ENCODE measurements around the gene TTC27. TPM values are rescaled to one million over a fixed set of nuclear protein-coding genes. Genes with fewer than 3 reads are reported as not detected.

Gene TTC27
- total RNA-seq, 2 donors from 2014 or later, result 21.3 to 43.2 TPM

GRCh38 chr2:32691678-32692077 lies 63.8 kb downstream of the TTC27 start:
- DNase-seq (ENCODE audit: low spot score) (no peak), ATAC-seq (no peak)
- H3K27ac Mint-ChIP-seq, result no peak overlapping the region
- H3K4me3 Mint-ChIP-seq, result no peak overlapping the region
- no peaks in the 10 kb centered on the region for H3K27me3 Mint-ChIP-seq
- no peaks in the 10 kb centered on the region for H3K9me3 Mint-ChIP-seq
- H3K36me3 Mint-ChIP-seq, result no peaks in the 10 kb centered on the region
- peaks cover 7 to 16% of the 10 kb centered on the region in 2 donors for H3K4me1 Mint-ChIP-seq (ENCODE audit: low read depth in 2 of 2)

- no peak for DNase-seq (ENCODE audit: low spot score)
- H3K4me3 Mint-ChIP-seq, result no peak overlapping the region
- no peaks in the 10 kb centered on the region for H3K9me3 Mint-ChIP-seq
- H3K36me3 Mint-ChIP-seq, result no peaks in the 10 kb centered on the region
- peaks cover 0 to 6% of the 10 kb centered on the region in 2 donors for H3K4me1 Mint-ChIP-seq (ENCODE audit: low read depth in 2 of 2)
- no peak for ATAC-seq
- H3K27ac Mint-ChIP-seq, result no peak overlapping the region
- no peaks in the 10 kb centered on the region for H3K27me3 Mint-ChIP-seq
These were observed 68.6 kb downstream of the TTC27 start for GRCh38 chr2:32696439-32696838.

GRCh38 chr2:32697156-32697555 lies 69.3 kb downstream of the TTC27 start:
- peaks cover 0 to 8% of the 10 kb centered on the region in 2 donors for H3K4me1 Mint-ChIP-seq (ENCODE audit: low read depth in 2 of 2)
- no peaks in the 10 kb centered on the region for H3K36me3 Mint-ChIP-seq
- H3K27ac Mint-ChIP-seq, result no peak overlapping the region
- ATAC-seq (no peak), DNase-seq (ENCODE audit: low spot score) (no peak)
- no peaks in the 10 kb centered on the region for H3K27me3 Mint-ChIP-seq
- no peaks in the 10 kb centered on the region for H3K9me3 Mint-ChIP-seq
- no peak overlapping the region for H3K4me3 Mint-ChIP-seq

GRCh38 chr2:32699151-32699550 lies 71.3 kb downstream of the TTC27 start:
- ATAC-seq (no peak), DNase-seq (ENCODE audit: low spot score) (no peak)
- H3K9me3 Mint-ChIP-seq, result no peaks in the 10 kb centered on the region
- no peak overlapping the region for H3K4me3 Mint-ChIP-seq
- no peak overlapping the region for H3K27ac Mint-ChIP-seq
- no peaks in the 10 kb centered on the region for H3K27me3 Mint-ChIP-seq
- H3K36me3 Mint-ChIP-seq, result no peaks in the 10 kb centered on the region
- peaks cover 0 to 8% of the 10 kb centered on the region in 2 donors for H3K4me1 Mint-ChIP-seq (ENCODE audit: low read depth in 2 of 2)

GRCh38 chr2:32701806-32702205 lies 74.0 kb downstream of the TTC27 start:
- Mint-ChIP-seq H3K9me3 (no peaks in the 10 kb centered on the region), H3K27me3 (no peaks in the 10 kb centered on the region), H3K4me1 (ENCODE audit: low read depth in 2 of 2) (peaks cover 0 to 8% of the 10 kb centered on the region in 2 donors), H3K4me3 (no peak overlapping the region), H3K27ac (no peak overlapping the region), H3K36me3 (no peaks in the 10 kb centered on the region)
- ATAC-seq (peak in 1 of 2 donors; percentile 51), DNase-seq (ENCODE audit: low spot score) (no peak)

- Mint-ChIP-seq H3K36me3 (no peaks in the 10 kb centered on the region), H3K9me3 (no peaks in the 10 kb centered on the region), H3K27ac (no peak overlapping the region), H3K4me3 (no peak overlapping the region), H3K4me1 (ENCODE audit: low read depth in 2 of 2) (peaks cover 0 to 8% of the 10 kb centered on the region in 2 donors), H3K27me3 (no peaks in the 10 kb centered on the region)
- no peak for DNase-seq (ENCODE audit: low spot score)
- no peak for ATAC-seq
These were observed 74.6 kb downstream of the TTC27 start for GRCh38 chr2:32702303-32703064.

- no peak for ATAC-seq
- DNase-seq (ENCODE audit: low spot score), result no peak
- no peaks in the 10 kb centered on the region for H3K36me3 Mint-ChIP-seq
- H3K4me1 Mint-ChIP-seq (ENCODE audit: low read depth in 2 of 2), result no peaks in the 10 kb centered on the region
- no peaks in the 10 kb centered on the region for H3K27me3 Mint-ChIP-seq
- no peaks in the 10 kb centered on the region for H3K9me3 Mint-ChIP-seq
- no peak overlapping the region for H3K4me3 Mint-ChIP-seq
- H3K27ac Mint-ChIP-seq, result no peak overlapping the region
These were observed 79.1 kb downstream of the TTC27 start for GRCh38 chr2:32706815-32707579.

GRCh38 chr2:32711219-32711618 lies 83.4 kb downstream of the TTC27 start:
- Mint-ChIP-seq H3K4me1 (ENCODE audit: low read depth in 2 of 2) (peaks cover 2 to 10% of the 10 kb centered on the region in 2 donors), H3K27me3 (no peaks in the 10 kb centered on the region), H3K27ac (no peak overlapping the region), H3K9me3 (peaks cover 3% of the 10 kb centered on the region), H3K4me3 (no peak overlapping the region), H3K36me3 (peaks cover 24% of the 10 kb centered on the region)
- DNase-seq (ENCODE audit: low spot score) (no peak), ATAC-seq (no peak)

- Mint-ChIP-seq H3K4me1 (ENCODE audit: low read depth in 2 of 2) (peaks cover 2 to 10% of the 10 kb centered on the region in 2 donors), H3K9me3 (peaks cover 3% of the 10 kb centered on the region), H3K4me3 (no peak overlapping the region), H3K36me3 (peaks cover 24% of the 10 kb centered on the region), H3K27ac (no peak overlapping the region), H3K27me3 (no peaks in the 10 kb centered on the region)
- ATAC-seq, result no peak
- DNase-seq (ENCODE audit: low spot score), result no peak
These were observed 84.2 kb downstream of the TTC27 start for GRCh38 chr2:32711908-32712501.

GRCh38 chr2:32712870-32713269 lies 85.0 kb downstream of the TTC27 start:
- Mint-ChIP-seq H3K27me3 (no peaks in the 10 kb centered on the region), H3K27ac (no peak overlapping the region), H3K4me1 (ENCODE audit: low read depth in 2 of 2) (peaks cover 7 to 10% of the 10 kb centered on the region in 2 donors), H3K36me3 (peaks cover 30% of the 10 kb centered on the region), H3K9me3 (peaks cover 3% of the 10 kb centered on the region), H3K4me3 (no peak overlapping the region)
- DNase-seq (ENCODE audit: low spot score), result no peak
- ATAC-seq, result no peak

GRCh38 chr2:32714521-32714920 lies 86.7 kb downstream of the TTC27 start:
- ATAC-seq (no peak), DNase-seq (ENCODE audit: low spot score) (no peak)
- H3K27ac Mint-ChIP-seq, result no peak overlapping the region
- peaks cover 3% of the 10 kb centered on the region for H3K9me3 Mint-ChIP-seq
- H3K36me3 Mint-ChIP-seq, result peaks cover 30% of the 10 kb centered on the region
- H3K4me3 Mint-ChIP-seq, result no peak overlapping the region
- H3K4me1 Mint-ChIP-seq (ENCODE audit: low read depth in 2 of 2), result peaks cover 10 to 12% of the 10 kb centered on the region in 2 donors
- H3K27me3 Mint-ChIP-seq, result no peaks in the 10 kb centered on the region

GRCh38 chr2:32715391-32715841 lies 87.6 kb downstream of the TTC27 start:
- no peak for DNase-seq (ENCODE audit: low spot score)
- peaks cover 10 to 12% of the 10 kb centered on the region in 2 donors for H3K4me1 Mint-ChIP-seq (ENCODE audit: low read depth in 2 of 2)
- peaks cover 30% of the 10 kb centered on the region for H3K36me3 Mint-ChIP-seq
- peaks cover 3% of the 10 kb centered on the region for H3K9me3 Mint-ChIP-seq
- ATAC-seq, result peak in 1 of 2 donors; percentile 56
- H3K27me3 Mint-ChIP-seq, result no peaks in the 10 kb centered on the region
- no peak overlapping the region for H3K27ac Mint-ChIP-seq
- H3K4me3 Mint-ChIP-seq, result no peak overlapping the region

- no peaks in the 10 kb centered on the region for H3K27me3 Mint-ChIP-seq
- no peak for ATAC-seq
- H3K27ac Mint-ChIP-seq, result no peak overlapping the region
- H3K4me3 Mint-ChIP-seq, result no peak overlapping the region
- peaks cover 3% of the 10 kb centered on the region for H3K9me3 Mint-ChIP-seq
- no peak for DNase-seq (ENCODE audit: low spot score)
- peaks cover 10 to 12% of the 10 kb centered on the region in 2 donors for H3K4me1 Mint-ChIP-seq (ENCODE audit: low read depth in 2 of 2)
- H3K36me3 Mint-ChIP-seq, result peaks cover 30% of the 10 kb centered on the region
These were observed 88.1 kb downstream of the TTC27 start for GRCh38 chr2:32715981-32716380.

GRCh38 chr2:32716598-32716997 lies 88.7 kb downstream of the TTC27 start:
- peaks cover 30% of the 10 kb centered on the region for H3K36me3 Mint-ChIP-seq
- DNase-seq (ENCODE audit: low spot score) (no peak), ATAC-seq (no peak)
- H3K27ac Mint-ChIP-seq, result no peak overlapping the region
- H3K4me3 Mint-ChIP-seq, result no peak overlapping the region
- H3K9me3 Mint-ChIP-seq, result peaks cover 3% of the 10 kb centered on the region
- H3K4me1 Mint-ChIP-seq (ENCODE audit: low read depth in 2 of 2), result peaks cover 10 to 12% of the 10 kb centered on the region in 2 donors
- H3K27me3 Mint-ChIP-seq, result no peaks in the 10 kb centered on the region
